ENCODE results near the gene PACS1.

DNA sequence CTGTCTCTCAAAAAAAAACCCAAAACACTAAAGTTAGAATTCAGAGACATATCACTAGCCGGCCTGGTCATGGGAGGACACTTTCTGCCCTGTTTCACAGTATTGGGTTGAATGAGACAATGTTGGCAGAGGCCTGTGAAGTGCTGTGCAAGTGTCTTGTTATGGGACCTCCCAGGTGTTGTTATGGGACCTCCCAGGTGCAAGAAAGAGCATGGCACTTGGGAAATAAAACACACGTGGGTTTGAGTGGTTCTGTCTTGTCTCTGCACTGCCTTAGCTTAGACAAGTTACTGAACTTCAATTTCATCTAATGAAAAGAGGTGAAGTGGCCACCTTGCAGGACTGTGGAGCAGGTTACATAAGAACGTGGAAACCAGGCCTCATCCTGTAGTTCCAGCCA is 169.4 kb downstream of the PACS1 start:
- TF ChIP-seq EZH2 (IDR thresholded peaks at IDR 0.05; ENCODE audit: low read depth): no peak
- TF ChIP-seq, protein P1, sequence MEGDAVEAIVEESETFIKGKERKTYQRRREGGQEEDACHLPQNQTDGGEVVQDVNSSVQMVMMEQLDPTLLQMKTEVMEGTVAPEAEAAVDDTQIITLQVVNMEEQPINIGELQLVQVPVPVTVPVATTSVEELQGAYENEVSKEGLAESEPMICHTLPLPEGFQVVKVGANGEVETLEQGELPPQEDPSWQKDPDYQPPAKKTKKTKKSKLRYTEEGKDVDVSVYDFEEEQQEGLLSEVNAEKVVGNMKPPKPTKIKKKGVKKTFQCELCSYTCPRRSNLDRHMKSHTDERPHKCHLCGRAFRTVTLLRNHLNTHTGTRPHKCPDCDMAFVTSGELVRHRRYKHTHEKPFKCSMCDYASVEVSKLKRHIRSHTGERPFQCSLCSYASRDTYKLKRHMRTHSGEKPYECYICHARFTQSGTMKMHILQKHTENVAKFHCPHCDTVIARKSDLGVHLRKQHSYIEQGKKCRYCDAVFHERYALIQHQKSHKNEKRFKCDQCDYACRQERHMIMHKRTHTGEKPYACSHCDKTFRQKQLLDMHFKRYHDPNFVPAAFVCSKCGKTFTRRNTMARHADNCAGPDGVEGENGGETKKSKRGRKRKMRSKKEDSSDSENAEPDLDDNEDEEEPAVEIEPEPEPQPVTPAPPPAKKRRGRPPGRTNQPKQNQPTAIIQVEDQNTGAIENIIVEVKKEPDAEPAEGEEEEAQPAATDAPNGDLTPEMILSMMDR (conservative IDR thresholded peaks at IDR 0.05): no peak
